H1 (cell line): ENCODE results near the gene FCER2. TPM values are rescaled to one million over a fixed set of nuclear protein-coding genes. Genes with fewer than 3 reads are reported as not detected.

Experiments
- CTCF ChIA-PET: fragments of 300-600 bp; sonication (Branson Sonifier 250); formaldehyde crosslinking; loops from one replicate; lab custom pipeline; 2021; ENCODE audit not compliant: partially characterized antibody; lab: Charles Lee
- POLR2A ChIA-PET: fragments of 300-600 bp; sonication (Branson Sonifier 250); formaldehyde crosslinking; loops from one replicate; lab custom pipeline; 2021; ENCODE audit warnings: inconsistent platforms; ENCODE audit not compliant: partially characterized antibody; lab: Charles Lee
- DNase-seq, 2 experiments: peaks; one replicate each; pipeline versions ENCODE4 v3.0.0 to v3.0.0-alpha.2; 2010 to 2022; ENCODE audit warnings: low spot score in 2 of 2, low read depth in 1 of 2, mixed read lengths in 1 of 2
- FAIRE-seq: peaks from 2 replicates; lab custom pipeline; 2011; peaks lifted over from hg19 to GRCh38; lab: Jason Lieb, UNC
- H2AFZ ChIP-seq: 2 replicates; pipeline ENCODE4 v1.8.1; 2012; ENCODE audit warnings: low read length, inconsistent platforms
- H2AK5ac ChIP-seq: 2 replicates; pipeline ENCODE4 v1.6.1; 2013; ENCODE audit warnings: low read depth, low read length
- H2BK120ac ChIP-seq: replicated peaks from 2 replicates; pipeline ENCODE3; 2013; ENCODE audit warnings: low read depth, low read length, inconsistent platforms
- H2BK12ac ChIP-seq: 2 replicates; pipeline ENCODE4 v1.6.1; 2013; ENCODE audit warnings: low read depth, low read length
- H2BK15ac ChIP-seq: 2 replicates; pipeline ENCODE4 v1.6.1; 2013; ENCODE audit warnings: low read length
- H2BK20ac ChIP-seq: 2 replicates; pipeline ENCODE4 v1.6.1; 2013; ENCODE audit warnings: low read length
- H2BK5ac ChIP-seq: 2 replicates; pipeline ENCODE4 v1.6.1; 2013; ENCODE audit warnings: low read depth, low read length
- H3K14ac ChIP-seq: 2 replicates; pipeline ENCODE4 v1.6.1; 2013; ENCODE audit warnings: inconsistent platforms; ENCODE audit not compliant: insufficient read length
- H3K18ac ChIP-seq: 2 replicates; pipeline ENCODE4 v1.6.1; 2013; ENCODE audit warnings: low read length; ENCODE audit errors: extremely low read depth
- H3K23ac ChIP-seq: 2 replicates; pipeline ENCODE4 v1.6.1; 2013; ENCODE audit warnings: inconsistent platforms; ENCODE audit not compliant: insufficient read length
- H3K23me2 ChIP-seq: 2 replicates; pipeline ENCODE4 v1.6.1; 2013; ENCODE audit warnings: low read depth, low read length
- H3K27ac ChIP-seq: 2 replicates; pipeline ENCODE4 v1.6.1; 2011; ENCODE audit warnings: low read depth, low read length, inconsistent platforms
- H3K27me3 ChIP-seq, 4 experiments: replicated peaks in 1 of 4; 1 replicate in 1 of 4; 2 replicates in 3 of 4; pipeline versions ENCODE4 v1.6.1 to v1.8.1; 2011 to 2013; ENCODE audit warnings: low read length in 3 of 4, mild to moderate bottlenecking in 3 of 4, inconsistent platforms in 2 of 4, mixed read lengths in 2 of 4, moderate library complexity in 1 of 4; ENCODE audit not compliant: control insufficient read depth in 3 of 4, insufficient read depth in 3 of 4; ENCODE audit errors: extremely low read depth in 1 of 4
- H3K36me3 ChIP-seq, 4 experiments: 2 replicates each; pipeline versions ENCODE4 v1.6.1 to v1.8.1; 2011 to 2013; ENCODE audit warnings: mild to moderate bottlenecking in 4 of 4, low read length in 3 of 4, moderate library complexity in 2 of 4, control low read depth in 1 of 4, inconsistent platforms in 1 of 4; ENCODE audit not compliant: insufficient read depth in 4 of 4, control insufficient read depth in 2 of 4
- H3K4ac ChIP-seq: replicated peaks from 2 replicates; pipeline ENCODE3; 2013; ENCODE audit warnings: low read length, low read depth, mixed read lengths, inconsistent platforms; ENCODE audit not compliant: insufficient read length
- H3K4me1 ChIP-seq, 4 experiments: replicated peaks in 1 of 4; 1 replicate in 1 of 4; 2 replicates in 3 of 4; pipeline versions ENCODE4 v1.6.1 to v1.8.1; 2011 to 2013; ENCODE audit warnings: low read length in 3 of 4, inconsistent platforms in 2 of 4, mixed read lengths in 1 of 4; ENCODE audit not compliant: insufficient read depth in 4 of 4, control insufficient read depth in 3 of 4
- H3K4me2 ChIP-seq, 2 experiments: 2 replicates each; pipeline versions ENCODE4 v1.6.1 to v1.8.1; 2011 to 2013; ENCODE audit warnings: low read depth in 2 of 2, low read length in 2 of 2, control low read depth in 1 of 2, inconsistent platforms in 1 of 2, mild to moderate bottlenecking in 1 of 2; ENCODE audit not compliant: insufficient read depth in 1 of 2
- H3K4me3 ChIP-seq, 4 experiments: fragments of 200-600, 300-600 bp in 1 of 4; sonication (generic), shearing (Covaris generic), sonication (Bioruptor Twin) in 1 of 4; 2 replicates each; pipeline versions ENCODE4 v1.5.1 to v1.8.1; 2011 to 2016; ENCODE audit warnings: low read length in 4 of 4, low read depth in 3 of 4, control low read depth in 2 of 4, inconsistent platforms in 2 of 4, mild to moderate bottlenecking in 2 of 4, mixed read lengths in 1 of 4, moderate library complexity in 1 of 4; ENCODE audit not compliant: insufficient read depth in 2 of 4; ENCODE audit errors: extremely low read depth in 1 of 4
- H3K56ac ChIP-seq: replicated peaks from 2 replicates; pipeline ENCODE3; 2013; ENCODE audit warnings: low read depth, mild to moderate bottlenecking, mixed read lengths, low read length, inconsistent platforms; ENCODE audit not compliant: insufficient read length
- H3K79me1 ChIP-seq: 2 replicates; pipeline ENCODE4 v1.6.1; 2013; ENCODE audit warnings: low read depth, low read length, control low read depth
- H3K79me2 ChIP-seq, 2 experiments: 2 replicates each; pipeline versions ENCODE4 v1.6.1 to v1.8.1; 2012 to 2013; ENCODE audit warnings: low read length in 2 of 2, mild to moderate bottlenecking in 2 of 2, inconsistent platforms in 1 of 2; ENCODE audit not compliant: insufficient read depth in 2 of 2, control insufficient read depth in 1 of 2
- H3K9ac ChIP-seq, 4 experiments: replicated peaks in 1 of 4; 1 replicate in 1 of 4; 2 replicates in 3 of 4; pipeline versions ENCODE4 v1.6.1 to v1.8.1; 2011 to 2013; ENCODE audit warnings: low read depth in 3 of 4, low read length in 3 of 4, control low read depth in 2 of 4, mild to moderate bottlenecking in 2 of 4, moderate library complexity in 2 of 4, inconsistent platforms in 1 of 4; ENCODE audit errors: extremely low read depth in 1 of 4
- H3K9me3 ChIP-seq, 2 experiments: 2 replicates each; pipeline versions ENCODE4 v1.6.1 to v1.8.1; 2012 to 2013; ENCODE audit warnings: mild to moderate bottlenecking in 2 of 2, moderate library complexity in 2 of 2, control low read depth in 1 of 2, inconsistent platforms in 1 of 2, low read depth in 1 of 2, low read length in 1 of 2, mixed read lengths in 1 of 2; ENCODE audit not compliant: insufficient read depth in 2 of 2
- H4K20me1 ChIP-seq, 2 experiments: replicated peaks in 1 of 2; 2 replicates each; pipeline versions ENCODE3 to v1.8.1; 2011 to 2013; ENCODE audit warnings: inconsistent platforms in 2 of 2, low read length in 2 of 2, mild to moderate bottlenecking in 1 of 2; ENCODE audit not compliant: insufficient read depth in 2 of 2, control insufficient read depth in 1 of 2
- H4K5ac ChIP-seq: 2 replicates; pipeline ENCODE4 v1.6.1; 2013; ENCODE audit warnings: low read length, low read depth, mixed read lengths, inconsistent platforms; ENCODE audit not compliant: insufficient read length
- H4K8ac ChIP-seq: 2 replicates; pipeline ENCODE4 v1.8.0; 2013; ENCODE audit warnings: mild to moderate bottlenecking, moderate library complexity, low read length, inconsistent platforms; ENCODE audit not compliant: insufficient read depth; ENCODE audit errors: extremely low read depth
- H4K91ac ChIP-seq: replicated peaks from 2 replicates; pipeline ENCODE3; 2013; ENCODE audit warnings: low read length, mixed read lengths, inconsistent platforms; ENCODE audit not compliant: insufficient read length
- EP300 ChIP-seq, 2 experiments: IDR thresholded peaks; 1 replicate in 1 of 2; 2 replicates in 1 of 2; pipeline ENCODE4 v1.6.1; 2011 to 2012; ENCODE audit warnings: low read depth in 2 of 2, low read length in 2 of 2, mild to moderate bottlenecking in 2 of 2, borderline replicate concordance in 1 of 2, inconsistent platforms in 1 of 2, moderate library complexity in 1 of 2
- POLR2A ChIP-seq, 2 experiments: IDR thresholded peaks; 1 replicate in 1 of 2; 2 replicates in 1 of 2; pipeline ENCODE4 v1.6.1; 2011; ENCODE audit warnings: low read depth in 2 of 2, low read length in 2 of 2, mild to moderate bottlenecking in 2 of 2; ENCODE audit errors: control extremely low read depth in 1 of 2
- RAD21 ChIP-seq, 2 experiments: IDR thresholded peaks in 1 of 2; conservative IDR thresholded peaks in 1 of 2; 2 replicates each; pipeline ENCODE4 v1.6.1; 2011; ENCODE audit warnings: low read depth in 2 of 2, low read length in 2 of 2, improper control_type of control experiment in 1 of 2, inconsistent platforms in 1 of 2, mild to moderate bottlenecking in 1 of 2, moderate library complexity in 1 of 2
- WGBS, 2 experiments: shearing (Covaris generic) in 1 of 2; methylation state at CpG; one replicate each; pipeline versions ENCODE4 v1.1.6 to v1.1.7; 2013 to 2015; ENCODE audit warnings: low lambda C conversion rate in 2 of 2, mixed read lengths in 2 of 2, inconsistent platforms in 1 of 2, low coverage in 1 of 2, missing lambda C conversion rate in 1 of 2; ENCODE audit not compliant: insufficient replicate concordance in 2 of 2, insufficient coverage in 1 of 2, insufficient read length in 1 of 2; ENCODE audit errors: extremely low coverage in 1 of 2, missing lambda C conversion rate in 1 of 2; 5-methylcytosine and 5-hydroxymethylcytosine counted together
- polyA plus RNA-seq, 7 experiments: library from polyadenylated mRNA; depleted of rRNA in 3 of 7; stranded (reverse) in 5 of 7; unstranded in 2 of 7; fragments of >200 nt in 5 of 7; fragments of 200-250 nt in 2 of 7; gene quantifications; 1 replicate in 5 of 7; 2 replicates in 1 of 7; 4 replicates in 1 of 7; pipeline versions ENCODE4 v1.2.1 to v1.2.3, GENCODE V29; 2011 to 2013; ENCODE audit warnings: missing spikeins in 2 of 7, mixed read lengths in 2 of 7
- total RNA-seq: library from RNA; stranded (reverse); fragmentation: NEBNext Ultra II Directional; extraction: Animal tissue kit (Norgen Biotek cat#: 25700); gene quantifications from 2 replicates; pipeline ENCODE4 v1.2.1, GENCODE V29; 2021

The FCER2 gene
- total and polyA plus RNA-seq, 2 of the 8 experiments (the other 6 are each of a cell fraction or from before 2014, with no cell fraction given), result 0.67 TPM; not detected in 1

DNA sequence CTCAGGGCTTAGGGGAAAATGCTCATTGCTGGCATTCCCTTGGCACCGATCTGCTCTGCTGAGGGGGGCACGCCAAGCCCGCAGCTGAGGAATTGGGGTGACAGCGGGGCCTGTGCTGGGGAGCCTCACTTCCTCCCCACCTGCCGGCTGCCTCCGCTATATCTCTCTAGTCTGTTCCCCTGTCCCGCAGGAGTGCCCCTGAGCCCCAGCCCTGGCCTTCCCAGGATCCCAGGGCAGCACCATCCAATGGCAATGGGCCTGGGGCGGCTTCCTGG, 55.6 kb downstream of the FCER2 start:
- Histone ChIP-seq H2AK5ac (no peak overlapping the region), H3K56ac (no peak overlapping the region), H2BK20ac (no peak overlapping the region), H3K36me3 (peaks cover 0 to 3% (median 0%) of the 10 kb centered on the region in 4 experiments; a peak in 1 of 8 replicates), H3K23me2 (no peaks in the 10 kb centered on the region), H3K4me2 (no peak overlapping the region), H4K5ac (no peak overlapping the region), H3K9me3 (no peaks in the 10 kb centered on the region), H3K4me1 (peaks cover 0 to 5% (median 0%) of the 10 kb centered on the region in 4 experiments; a peak in 4 of 7 replicates), H3K79me2 (no peaks in the 10 kb centered on the region), H4K91ac (no peak overlapping the region), H3K27me3 (peaks cover 0 to 8% (median under 1%) of the 10 kb centered on the region in 4 experiments; a peak in 3 of 7 replicates), H3K14ac (no peak overlapping the region), H3K4me3 (no peak overlapping the region), H2BK12ac (no peak overlapping the region), H3K18ac (no peak overlapping the region), H4K8ac (peak overlapping the region; percentile 21; the same call in 1 of the 2 replicates), H3K4ac (no peak overlapping the region), H2BK15ac (no peak overlapping the region), H2AFZ (no peak overlapping the region), H3K79me1 (no peaks in the 10 kb centered on the region), H3K9ac (no peak overlapping the region), H2BK5ac (no peak overlapping the region), H4K20me1 (peaks cover 0 to 6% of the 10 kb centered on the region in 2 experiments), H3K27ac (no peak overlapping the region), H2BK120ac (no peak overlapping the region), H3K23ac (no peak overlapping the region)
- 89% methylated on average over 7 of the region's 8 CpGs; no CpG with 5 or more reads in 1 of the 2 experiments for WGBS, 2 experiments
- ChIA-PET POLR2A (interaction anchor here (1.3 kb wide), 1 partner anchor 16 kb away, joined by 4 read pairs; the partner anchor contains the start of gene PET100), CTCF (no interaction called here)
- no peak for FAIRE-seq
- no peak for DNase-seq
- TF ChIP-seq EP300 (IDR thresholded peaks at IDR 0.05; ENCODE audit: borderline replicate concordance in 1 of 2, low read depth in 2 of 2, low read length in 2 of 2), result no peak
- no peak for TF ChIP-seq RAD21 (IDR thresholded peaks at IDR 0.05 in 1 of 2, conservative IDR thresholded peaks at IDR 0.05 in 1 of 2; ENCODE audit: low read depth in 2 of 2, low read length in 2 of 2)
- no peak for TF ChIP-seq POLR2A (IDR thresholded peaks at IDR 0.05; ENCODE audit: control extremely low read depth in 1 of 2, low read depth in 2 of 2, low read length in 2 of 2)
